Stomach (tissue), 9 donors: ENCODE measurements around the gene GET4. TPM values are rescaled to one million over a fixed set of nuclear protein-coding genes. Genes with fewer than 3 reads are reported as not detected.
A peak's percentile ranks its signal among the peaks of the same experiment; 100 is the strongest.

ENCODE experiments used
- DNase-seq, 2 donors: peaks; one replicate each; pipeline versions ENCODE4 v3.0.0 to v3.0.0-alpha.2; 2013 to 2019
- H3K27ac ChIP-seq, 5 donors: fragments of 200-600 bp in 4 of 5; sonication (generic) in 4 of 5; one replicate each; pipeline ENCODE4 v1.5.1; 2013 to 2019; ENCODE audit warnings: mild to moderate bottlenecking in 1 of 5, moderate library complexity in 1 of 5
- H3K27me3 ChIP-seq, 3 donors: fragments of 200-600 bp; sonication (generic); one replicate each; pipeline ENCODE4 v1.5.1; 2017 to 2019; ENCODE audit warnings: mixed run types in 1 of 3
- H3K36me3 ChIP-seq, 4 donors: fragments of 200-600 bp; sonication (generic); 1 replicate in 3 of 4; 2 replicates in 1 of 4; pipeline ENCODE4 v1.5.1; 2016 to 2019
- H3K4me1 ChIP-seq, 4 donors: fragments of 200-600 bp; sonication (generic); one replicate each; pipeline ENCODE4 v1.5.1; 2016 to 2019
- H3K4me3 ChIP-seq, 4 donors: fragments of 200-600 bp; sonication (generic) in 3 of 4; one replicate each; pipeline ENCODE4 v1.5.1; 2016 to 2019; ENCODE audit warnings: mild to moderate bottlenecking in 1 of 4
- H3K9me3 ChIP-seq, 4 donors: fragments of 200-600 bp; sonication (generic); one replicate each; pipeline ENCODE4 v1.5.1; 2016 to 2019
- CTCF ChIP-seq, 7 experiments: fragments of 450-650 bp in 4 of 7; fragments of 200-600 bp in 3 of 7; sonication (generic) in 3 of 7; IDR thresholded peaks; one replicate each; pipeline ENCODE4 v1.5.1; 2016 to 2019; ENCODE audit warnings: antibody characterized with exemption in 7 of 7, control low read depth in 2 of 7, mild to moderate bottlenecking in 1 of 7
- EP300 ChIP-seq: sonication (generic); formaldehyde crosslinking; IDR thresholded peaks from one replicate; pipeline ENCODE4 v1.6.1; 2017; ENCODE audit warnings: antibody characterized with exemption
- POLR2A ChIP-seq, 4 donors: fragments of 450-650 bp; IDR thresholded peaks; one replicate each; pipeline ENCODE4 v1.6.1; 2016; ENCODE audit warnings: antibody characterized with exemption in 4 of 4, control low read depth in 2 of 4, mild to moderate bottlenecking in 1 of 4, moderate library complexity in 1 of 4
- POLR2AphosphoS5 ChIP-seq, 3 donors: sonication (generic); formaldehyde crosslinking; IDR thresholded peaks; one replicate each; pipeline ENCODE4 v1.6.1; 2016; ENCODE audit warnings: antibody characterized with exemption in 3 of 3
- WGBS, 5 donors: extraction: QIAGEN DNeasy Blood & Tissue Kit in 3 of 5; methylation state at CpG; one replicate each; pipeline versions ENCODE4 v1.1.5 to v1.1.7; 2013 to 2018; 5-methylcytosine and 5-hydroxymethylcytosine counted together
- intact Hi-C: fragments of 100-400 bp; cut with DNase I; formaldehyde crosslinking; loops from one replicate; pipeline ENCODE4 v1.15.1; 2023; ENCODE audit warnings: low total_unique reads
- polyA plus RNA-seq, 3 donors: library from polyadenylated mRNA; stranded (reverse); fragments of 200-250 nt; gene quantifications; one replicate each; pipeline ENCODE4 v1.2.3, GENCODE V29; 2013
- total RNA-seq, 5 donors: library from RNA; depleted of rRNA; stranded (reverse); fragments of >200 nt; gene quantifications; one replicate each; pipeline versions ENCODE4 v1.1.0 to v1.2.3, GENCODE V29; 2014 to 2016
- donor health status: healthy with polysubstance abuse.
- donor health status: Bipolar disorder and iron deficiency.
- donor health status: healthy.

GET4 gene
- total and polyA plus RNA-seq, 8 donors = 22.4 to 140 (median 46.6) TPM

GRCh38 chr7:929311-929711 lies 53.0 kb downstream of the GET4 start:
- TF ChIP-seq POLR2AphosphoS5 (IDR thresholded peaks at IDR 0.05) = no peak
- no peak for TF ChIP-seq CTCF (IDR thresholded peaks at IDR 0.05)
- no peak for TF ChIP-seq POLR2A (IDR thresholded peaks at IDR 0.05)
- no peak for TF ChIP-seq EP300
- intact Hi-C loops = no loop called here
- peak in 1 of 2 donors; percentile 18 for DNase-seq
- Histone ChIP-seq H3K36me3 (peaks cover 0 to 6% (median 1%) of the 10 kb centered on the region in 4 donors), H3K27ac (peak overlapping the region in 3 of 5 donors; percentile 33 to 64 (median 64)), H3K4me3 (no peak overlapping the region), H3K9me3 (no peaks in the 10 kb centered on the region), H3K4me1 (peaks cover 3 to 48% (median 18%) of the 10 kb centered on the region in 4 donors), H3K27me3 (no peaks in the 10 kb centered on the region)
- WGBS, 5 donors = 83 to 89% (median 85%) methylated on average over 14 of the region's 14 CpGs

GRCh38 chr7:930975-931758 lies 54.8 kb downstream of the GET4 start:
- intact Hi-C loops = no loop called here
- 75 to 84% (median 81%) methylated on average over 29 of the region's 29 CpGs for whole genome bisulfite sequencing, 5 donors
- no peak overlapping the region for H3K4me3 ChIP-seq
- no peak for TF ChIP-seq EP300
- no peak for TF ChIP-seq POLR2A (IDR thresholded peaks at IDR 0.05)
- TF ChIP-seq CTCF (IDR thresholded peaks at IDR 0.05) = no peak
- no peak for TF ChIP-seq POLR2AphosphoS5 (IDR thresholded peaks at IDR 0.05)
- no peak for DNase-seq
- H3K27me3 ChIP-seq = no peaks in the 10 kb centered on the region
- no peaks in the 10 kb centered on the region for H3K9me3 ChIP-seq
- peaks cover 0 to 23% (median 10%) of the 10 kb centered on the region in 4 donors for H3K36me3 ChIP-seq
- peaks cover 0 to 30% (median 1%) of the 10 kb centered on the region in 4 donors for H3K4me1 ChIP-seq
- H3K27ac ChIP-seq = no peak overlapping the region

- Histone ChIP-seq H3K4me1 (peaks cover 0 to 28% (median 0%) of the 10 kb centered on the region in 4 donors), H3K27ac (no peak overlapping the region), H3K9me3 (no peaks in the 10 kb centered on the region), H3K4me3 (no peak overlapping the region), H3K27me3 (no peaks in the 10 kb centered on the region), H3K36me3 (peaks cover 0 to 23% (median 10%) of the 10 kb centered on the region in 4 donors)
- WGBS, 5 donors = 84 to 94% (median 91%) methylated on average over 21 of the region's 21 CpGs
- no peak for TF ChIP-seq CTCF (IDR thresholded peaks at IDR 0.05)
- TF ChIP-seq POLR2AphosphoS5 (IDR thresholded peaks at IDR 0.05) = no peak
- no peak for TF ChIP-seq POLR2A (IDR thresholded peaks at IDR 0.05)
- no peak for TF ChIP-seq EP300
- intact Hi-C loops = no loop called here
- no peak for DNase-seq
Measured at GRCh38 chr7:931871-932650, 55.7 kb downstream of the GET4 start.

- peaks cover 0 to 24% (median 0%) of the 10 kb centered on the region in 4 donors for H3K4me1 ChIP-seq
- H3K27me3 ChIP-seq = no peaks in the 10 kb centered on the region
- no peak for DNase-seq
- TF ChIP-seq CTCF (IDR thresholded peaks at IDR 0.05) (no peak), POLR2AphosphoS5 (IDR thresholded peaks at IDR 0.05) (no peak), POLR2A (IDR thresholded peaks at IDR 0.05) (no peak), EP300 (no peak)
- WGBS, 5 donors = 89 to 96% (median 94%) methylated on average over 10 to 11 of the region's 11 CpGs
- peaks cover 0 to 23% (median 10%) of the 10 kb centered on the region in 4 donors for H3K36me3 ChIP-seq
- no peak overlapping the region for H3K27ac ChIP-seq
- intact Hi-C loops = no loop called here
- no peaks in the 10 kb centered on the region for H3K9me3 ChIP-seq
- no peak overlapping the region for H3K4me3 ChIP-seq
Measured at GRCh38 chr7:932651-932975, 56.3 kb downstream of the GET4 start.
